ENCODE measurements around the gene DPM3. TPM values are rescaled to one million over a fixed set of nuclear protein-coding genes. Genes with fewer than 3 reads are reported as not detected.
"Not testable (repeated sequence)": the region's sequence is repeated elsewhere in the genome, so short reads cannot be mapped to it uniquely, and the experiment has no call there.

DPM3 gene
- total RNA-seq, 1 donor from 2014 or later, result 28.6 TPM

DNA sequence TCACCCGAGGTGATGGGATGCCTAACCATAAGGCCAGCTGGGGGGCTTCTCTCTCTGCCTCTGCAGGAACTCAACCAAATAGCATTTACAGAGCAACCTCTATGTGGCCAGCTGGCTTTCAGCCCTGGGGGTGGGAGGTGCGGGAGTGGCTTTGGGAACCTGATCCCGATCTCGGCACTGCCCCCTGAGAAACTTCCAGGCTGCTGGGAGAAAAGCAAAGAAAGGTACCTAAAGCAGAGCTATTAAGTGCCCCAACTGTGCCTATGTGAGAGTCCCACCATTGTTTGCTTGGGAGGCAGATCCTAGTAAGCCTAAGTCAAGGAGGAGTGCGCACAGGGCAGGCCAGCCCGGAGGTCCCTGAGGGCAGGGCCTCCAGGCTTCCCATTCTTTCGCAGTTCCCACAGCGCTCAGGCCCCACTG, 25.7 kb upstream of the DPM3 start:
- no peak overlapping the region for H3K4me3 ChIP-seq (ENCODE audit: low read depth, low read length)
- DNase-seq (ENCODE audit: low read depth), result no peak
- TF ChIP-seq, protein P1, sequence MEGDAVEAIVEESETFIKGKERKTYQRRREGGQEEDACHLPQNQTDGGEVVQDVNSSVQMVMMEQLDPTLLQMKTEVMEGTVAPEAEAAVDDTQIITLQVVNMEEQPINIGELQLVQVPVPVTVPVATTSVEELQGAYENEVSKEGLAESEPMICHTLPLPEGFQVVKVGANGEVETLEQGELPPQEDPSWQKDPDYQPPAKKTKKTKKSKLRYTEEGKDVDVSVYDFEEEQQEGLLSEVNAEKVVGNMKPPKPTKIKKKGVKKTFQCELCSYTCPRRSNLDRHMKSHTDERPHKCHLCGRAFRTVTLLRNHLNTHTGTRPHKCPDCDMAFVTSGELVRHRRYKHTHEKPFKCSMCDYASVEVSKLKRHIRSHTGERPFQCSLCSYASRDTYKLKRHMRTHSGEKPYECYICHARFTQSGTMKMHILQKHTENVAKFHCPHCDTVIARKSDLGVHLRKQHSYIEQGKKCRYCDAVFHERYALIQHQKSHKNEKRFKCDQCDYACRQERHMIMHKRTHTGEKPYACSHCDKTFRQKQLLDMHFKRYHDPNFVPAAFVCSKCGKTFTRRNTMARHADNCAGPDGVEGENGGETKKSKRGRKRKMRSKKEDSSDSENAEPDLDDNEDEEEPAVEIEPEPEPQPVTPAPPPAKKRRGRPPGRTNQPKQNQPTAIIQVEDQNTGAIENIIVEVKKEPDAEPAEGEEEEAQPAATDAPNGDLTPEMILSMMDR (conservative IDR thresholded peaks at IDR 0.05; ENCODE audit: low read depth, low read length), result no peak

DNA sequence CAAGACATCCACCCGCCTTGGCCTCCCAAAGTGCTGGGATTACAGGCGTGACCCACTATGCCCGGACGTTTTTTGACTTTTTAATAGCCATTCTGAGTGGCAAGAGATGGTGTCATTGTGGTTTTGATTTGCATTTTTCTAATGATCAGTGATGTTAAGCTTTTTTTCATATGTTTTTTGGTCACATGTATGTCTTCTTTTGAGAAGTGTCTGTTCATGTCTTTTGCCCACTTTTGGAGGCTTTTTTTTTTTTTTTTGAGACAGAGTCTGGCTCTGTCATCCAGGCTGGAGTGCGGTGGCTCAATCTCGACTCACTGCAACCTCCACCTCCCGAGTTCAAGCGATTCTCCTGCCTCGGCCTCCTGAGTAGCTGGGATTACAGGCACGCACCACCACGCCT, 24.3 kb upstream of the DPM3 start:
- H3K4me3 ChIP-seq (ENCODE audit: low read depth, low read length); DNase-seq (ENCODE audit: low read depth): not testable (repeated sequence)

DNA sequence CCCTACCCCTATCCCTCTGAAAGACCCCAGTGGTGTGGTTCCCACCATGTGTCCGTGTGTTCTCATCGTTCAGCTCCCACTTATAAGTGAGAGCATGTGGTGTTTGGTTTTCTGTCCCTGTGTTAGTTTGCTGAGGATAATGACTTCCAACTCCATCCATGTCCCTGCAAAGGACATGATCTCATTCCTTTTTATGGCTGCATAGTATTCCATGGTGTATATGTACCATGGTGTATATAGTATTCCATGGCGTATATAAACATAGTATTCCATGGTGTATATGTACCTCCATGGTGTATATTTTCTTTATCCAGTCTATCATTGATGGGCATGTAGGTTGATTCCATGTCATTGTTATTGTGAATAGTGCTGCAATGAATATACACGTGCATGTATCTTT, 23.5 kb upstream of the DPM3 start:
- DNase-seq (ENCODE audit: low read depth), result not testable (repeated sequence)

DNA sequence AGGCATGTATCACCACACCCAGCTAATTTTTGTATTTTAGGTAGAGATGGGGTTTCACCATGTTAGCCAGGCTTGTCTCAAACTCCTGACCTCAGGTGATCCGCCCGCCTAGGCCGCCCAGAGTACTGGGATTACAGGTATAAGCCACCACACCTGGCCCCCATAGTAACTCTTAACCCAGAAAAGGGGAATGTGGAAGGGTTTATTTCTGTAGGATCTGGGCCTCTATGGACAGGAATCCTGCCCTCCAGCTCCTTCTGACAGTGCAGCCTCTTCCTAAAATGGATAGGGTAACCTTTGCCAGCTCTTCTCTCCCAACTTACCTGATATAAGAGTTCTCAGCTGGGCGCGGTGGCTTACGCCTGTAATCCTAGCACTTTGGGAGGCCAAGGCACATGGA, 22.3 kb upstream of the DPM3 start:
- H3K4me3 ChIP-seq (ENCODE audit: low read depth, low read length), result not testable (repeated sequence)

More for the DNA sequence above, 23.5 kb upstream of the DPM3 start:
- H3K4me3 ChIP-seq (ENCODE audit: low read depth, low read length), result not testable (repeated sequence)

DNA sequence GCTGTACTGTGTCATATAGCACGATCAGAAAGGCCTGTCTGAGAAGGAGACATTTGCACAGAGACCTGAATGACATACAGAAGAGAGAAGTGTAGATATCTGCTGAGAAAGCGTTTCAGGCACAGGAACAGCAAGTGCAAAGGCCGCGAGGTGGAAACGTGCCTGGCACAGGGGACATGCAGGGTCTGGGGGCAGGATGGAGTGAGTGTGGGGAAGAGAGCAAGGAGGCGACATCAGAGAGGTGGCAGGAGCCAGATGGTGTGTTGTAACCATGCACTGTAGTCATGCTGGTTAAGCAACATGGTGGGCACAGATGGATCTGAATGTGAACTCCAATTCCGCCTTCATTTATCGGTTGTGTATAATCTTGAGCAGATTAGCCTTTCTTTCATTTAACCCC, 19.8 kb upstream of the DPM3 start:
- TF ChIP-seq, protein P1 (conservative IDR thresholded peaks at IDR 0.05; ENCODE audit: low read depth, low read length), result no peak
- DNase-seq (ENCODE audit: low read depth), result no peak
- no peak overlapping the region for H3K4me3 ChIP-seq (ENCODE audit: low read depth, low read length)

More for the DNA sequence above, 22.3 kb upstream of the DPM3 start:
- DNase-seq (ENCODE audit: low read depth), result not testable (repeated sequence)

DNA sequence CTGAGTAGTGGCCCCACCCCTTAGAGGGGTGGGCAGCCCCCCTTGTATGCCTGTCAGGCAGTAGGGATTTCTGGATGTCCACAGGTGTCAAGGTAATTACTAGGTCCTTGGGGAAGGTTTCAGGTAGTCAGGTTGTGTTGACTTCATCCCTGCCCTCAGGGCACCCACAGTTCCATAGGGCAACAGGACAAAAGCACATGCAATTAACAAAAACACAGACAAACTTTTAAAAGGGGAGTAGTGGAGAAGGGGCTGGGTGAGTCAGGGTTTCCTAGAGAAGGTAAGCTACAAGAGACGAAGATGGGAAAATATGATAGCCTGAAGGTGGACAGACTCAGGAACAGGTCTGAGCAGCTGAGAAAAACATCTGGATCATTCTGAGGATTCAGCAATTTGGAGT, 18.7 kb upstream of the DPM3 start:
- H3K4me3 ChIP-seq (ENCODE audit: low read depth, low read length), result no peak overlapping the region
- TF ChIP-seq, protein P1 (conservative IDR thresholded peaks at IDR 0.05; ENCODE audit: low read depth, low read length), result no peak
- no peak for DNase-seq (ENCODE audit: low read depth)

DNA sequence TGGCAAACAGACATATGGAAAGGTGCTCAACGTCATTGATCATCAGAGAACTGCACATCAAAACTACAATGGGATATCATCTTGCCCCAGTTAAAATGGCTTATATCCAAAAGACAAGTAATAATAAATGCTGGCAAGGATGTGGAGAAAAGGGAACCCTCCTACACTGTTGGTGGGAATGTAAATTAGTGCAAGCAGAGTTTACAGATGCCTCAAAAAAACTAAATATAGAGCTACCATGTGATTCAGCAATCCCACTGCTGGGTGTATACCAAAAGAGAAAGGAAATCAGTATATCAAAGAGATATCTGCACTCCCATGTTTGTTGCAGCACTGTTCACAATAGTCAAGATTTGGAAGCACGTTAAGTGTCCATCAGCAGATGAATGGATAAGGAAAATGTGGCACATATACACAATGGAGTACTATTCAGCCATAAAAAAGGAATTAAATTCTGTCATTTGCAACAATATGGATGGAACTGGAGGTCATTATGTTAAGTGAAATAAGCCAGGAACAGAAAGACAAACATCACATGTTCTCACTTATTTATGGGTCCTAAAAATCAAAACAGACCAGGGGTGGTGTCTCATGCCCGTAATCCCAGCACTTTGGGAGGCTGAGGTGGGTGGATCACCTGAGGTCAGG, 15.8 kb upstream of the DPM3 start:
- DNase-seq (ENCODE audit: low read depth); H3K4me3 ChIP-seq (ENCODE audit: low read depth, low read length): not testable (repeated sequence)

DNA sequence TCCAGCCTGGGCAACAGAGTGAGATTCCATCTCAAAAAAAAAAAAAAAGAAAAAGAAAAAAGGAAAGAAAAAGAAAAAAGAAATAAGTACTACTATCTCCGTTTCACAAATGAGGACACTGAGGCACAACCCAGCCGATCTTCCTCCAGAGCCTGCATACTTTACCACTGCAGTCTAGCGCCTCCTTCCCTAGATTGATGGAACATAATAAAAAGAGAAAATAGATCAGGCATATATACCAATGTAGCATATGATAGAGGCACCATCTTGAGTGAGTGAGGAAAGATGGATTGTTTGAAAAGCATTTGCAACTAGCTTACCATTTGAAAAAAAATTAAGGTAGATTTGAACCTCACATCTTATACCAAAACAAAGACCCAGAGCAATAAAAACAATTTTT, 5.2 kb upstream of the DPM3 start:
- no peak overlapping the region for H3K4me3 ChIP-seq (ENCODE audit: low read depth, low read length)
- TF ChIP-seq, protein P1 (conservative IDR thresholded peaks at IDR 0.05; ENCODE audit: low read depth, low read length), result peak; percentile 6
- no peak for DNase-seq (ENCODE audit: low read depth)

DNA sequence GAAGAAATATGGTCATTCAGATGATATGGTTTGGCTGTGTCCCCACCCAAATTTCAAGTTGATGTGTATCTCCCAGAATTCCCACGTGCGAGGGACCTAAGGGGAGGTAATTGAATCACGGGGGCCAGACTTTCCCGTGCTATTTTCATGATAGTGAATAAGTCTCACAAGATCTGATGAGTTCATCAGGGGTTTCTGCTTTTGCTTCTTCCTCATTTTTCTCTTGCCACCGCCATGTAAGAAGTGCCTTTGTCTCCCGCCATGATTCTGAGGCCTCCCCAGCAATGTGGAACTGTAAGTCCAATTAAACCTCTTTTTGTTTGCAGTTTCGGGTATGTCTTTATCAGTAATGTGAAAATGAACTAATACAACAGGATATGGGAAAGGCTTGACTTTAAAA, 1.4 kb upstream of the DPM3 start:
- DNase-seq (ENCODE audit: low read depth), result no peak
- no peak overlapping the region for H3K4me3 ChIP-seq (ENCODE audit: low read depth, low read length)
- TF ChIP-seq, protein P1 (conservative IDR thresholded peaks at IDR 0.05; ENCODE audit: low read depth, low read length), result no peak

All from epithelial cell of proximal tubule (primary cell).